ENCODE data around the gene IFNA2. TPM values are rescaled to one million over a fixed set of nuclear protein-coding genes. Genes with fewer than 3 reads are reported as not detected.
"Not testable (repeated sequence)": the region's sequence is repeated elsewhere in the genome, so short reads cannot be mapped to it uniquely, and the experiment has no call there.

Gene IFNA2
- total RNA-seq (not detected), polyA plus RNA-seq (not detected)
- long read RNA-seq, donor 1 = 0 reads
- long read RNA-seq, donor 2 = 0 reads

DNA sequence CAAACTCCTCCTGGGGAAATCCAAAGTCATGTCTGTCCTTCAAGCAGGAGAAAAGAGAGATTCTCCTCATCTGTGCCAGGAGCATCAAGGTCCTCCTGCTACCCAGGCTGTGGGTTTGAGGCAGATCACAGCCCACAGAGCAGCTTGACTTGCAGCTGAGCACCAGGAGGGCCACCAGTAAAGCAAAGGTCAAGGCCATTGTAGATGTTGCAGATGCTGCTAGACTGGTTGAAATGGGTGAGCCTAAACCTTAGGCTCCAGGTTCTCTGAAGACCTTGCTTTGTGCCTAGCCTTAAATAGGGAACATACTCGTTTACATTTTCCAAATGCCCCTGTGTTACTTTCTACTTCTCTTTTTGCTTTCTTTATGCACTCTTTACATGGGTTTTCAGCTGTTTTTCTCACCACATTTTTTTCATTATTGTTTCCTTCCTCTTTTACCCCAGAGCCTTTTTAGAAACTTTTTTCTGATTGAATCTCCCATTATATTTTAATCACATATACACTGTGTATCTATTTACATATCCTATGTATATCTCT, at the start of gene IFNA2:
IFNA2 (minus strand) TSS at position 268 of the 540 bp plus-strand sequence; CDS start at position 199, 69 bp downstream.
- TF ChIP-seq, protein P1, sequence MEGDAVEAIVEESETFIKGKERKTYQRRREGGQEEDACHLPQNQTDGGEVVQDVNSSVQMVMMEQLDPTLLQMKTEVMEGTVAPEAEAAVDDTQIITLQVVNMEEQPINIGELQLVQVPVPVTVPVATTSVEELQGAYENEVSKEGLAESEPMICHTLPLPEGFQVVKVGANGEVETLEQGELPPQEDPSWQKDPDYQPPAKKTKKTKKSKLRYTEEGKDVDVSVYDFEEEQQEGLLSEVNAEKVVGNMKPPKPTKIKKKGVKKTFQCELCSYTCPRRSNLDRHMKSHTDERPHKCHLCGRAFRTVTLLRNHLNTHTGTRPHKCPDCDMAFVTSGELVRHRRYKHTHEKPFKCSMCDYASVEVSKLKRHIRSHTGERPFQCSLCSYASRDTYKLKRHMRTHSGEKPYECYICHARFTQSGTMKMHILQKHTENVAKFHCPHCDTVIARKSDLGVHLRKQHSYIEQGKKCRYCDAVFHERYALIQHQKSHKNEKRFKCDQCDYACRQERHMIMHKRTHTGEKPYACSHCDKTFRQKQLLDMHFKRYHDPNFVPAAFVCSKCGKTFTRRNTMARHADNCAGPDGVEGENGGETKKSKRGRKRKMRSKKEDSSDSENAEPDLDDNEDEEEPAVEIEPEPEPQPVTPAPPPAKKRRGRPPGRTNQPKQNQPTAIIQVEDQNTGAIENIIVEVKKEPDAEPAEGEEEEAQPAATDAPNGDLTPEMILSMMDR (IDR thresholded peaks at IDR 0.05) = no peak
- intact Hi-C loops (cut with DNase I) = loop anchor here in 1 of 2 donors (10.0 kb wide), 1 partner anchor 60 kb away; the partner anchor contains the start of gene IFNA1
- H3K27me3 ChIP-seq (ENCODE audit: insufficient read depth in 3 of 3, low read length in 2 of 3) = peaks cover 2 to 26% (median 8%) of the 10 kb centered on the region in 3 donors
- no peak for ATAC-seq
- WGBS, 3 donors = 39 to 50% (median 48%) methylated on average over 1 of the region's 1 CpG
- no peak within 1 kb of the TSS for H3K27ac ChIP-seq
- H3K9me3 ChIP-seq = no peaks in the 10 kb centered on the region
- peak in 1 of 2 donors; percentile 35 for DNase-seq
- H3K36me3 ChIP-seq (ENCODE audit: insufficient read depth in 1 of 2, low read depth in 1 of 2) = no peaks in the 10 kb centered on the region
- H3K4me3 ChIP-seq = no peak within 1 kb of the TSS
- no peaks in the 10 kb centered on the region for H3K4me1 ChIP-seq

DNA sequence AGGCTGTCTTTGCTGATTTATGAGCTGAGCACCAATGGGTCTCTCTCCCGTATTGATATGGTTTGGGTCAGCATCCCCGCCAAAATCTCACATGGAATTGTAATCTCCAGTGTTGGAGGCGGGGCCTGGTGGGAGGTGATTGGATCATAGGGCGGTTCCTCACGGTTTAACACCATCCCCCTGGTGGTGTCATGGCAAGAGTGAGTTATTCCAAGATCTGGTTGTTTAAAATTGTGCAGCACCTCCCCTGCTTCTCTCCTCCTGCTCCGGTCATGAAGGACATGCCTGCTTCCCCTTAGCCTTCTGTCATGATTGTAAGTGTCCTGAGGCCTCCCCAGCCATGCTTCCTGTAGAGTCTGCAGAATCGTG, 49.8 kb upstream of the IFNA2 start:
- intact Hi-C loops (cut with DNase I); H3K27me3 ChIP-seq (ENCODE audit: insufficient read depth in 3 of 3, low read length in 2 of 3); ATAC-seq; H3K9me3 ChIP-seq; DNase-seq; H3K36me3 ChIP-seq (ENCODE audit: insufficient read depth in 1 of 2, low read depth in 1 of 2); H3K4me3 ChIP-seq; H3K27ac ChIP-seq; H3K4me1 ChIP-seq: not testable (repeated sequence)
- 78 to 83% (median 80%) methylated on average over 7 of the region's 7 CpGs for WGBS, 3 donors

DNA sequence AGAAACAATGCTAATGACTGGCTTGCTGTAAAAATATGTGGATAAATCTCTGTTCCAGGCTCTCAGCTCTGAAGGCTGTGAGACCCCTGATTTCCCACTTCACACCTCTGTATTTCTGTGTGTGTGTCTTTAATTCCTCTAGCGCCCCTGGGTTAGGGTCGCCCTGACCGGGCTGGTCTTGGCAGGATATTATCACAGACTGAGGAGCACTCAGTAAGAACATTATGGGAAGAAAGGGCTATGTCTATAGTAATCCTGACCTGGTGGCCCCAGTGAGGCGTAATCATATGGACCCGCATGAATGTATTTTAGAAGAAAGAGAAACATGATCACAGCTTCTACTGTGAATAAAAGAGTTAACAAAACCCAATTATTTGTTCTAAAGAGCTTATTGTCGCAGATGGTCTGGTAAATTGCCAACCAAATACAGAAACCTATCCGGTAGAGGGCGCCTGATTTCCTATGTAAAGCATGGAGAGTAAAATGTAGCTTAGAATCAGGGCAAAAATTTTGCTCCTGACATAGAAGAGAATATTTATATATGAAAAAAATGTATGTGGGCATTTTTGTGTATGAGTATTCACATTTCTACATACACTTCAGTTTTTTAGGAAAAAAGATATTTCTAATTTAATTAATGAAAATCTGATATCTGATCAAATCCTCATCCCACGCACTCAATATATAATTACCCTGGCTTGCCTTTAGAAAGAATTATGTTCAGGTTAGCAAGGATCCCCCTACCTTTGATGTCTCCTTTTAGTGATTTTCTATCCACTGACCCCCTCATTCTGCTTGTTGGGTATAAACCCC, 49.2 kb upstream of the IFNA2 start:
- Histone ChIP-seq H3K4me1 (no peaks in the 10 kb centered on the region), H3K4me3 (no peak overlapping the region), H3K9me3 (no peaks in the 10 kb centered on the region), H3K27me3 (ENCODE audit: insufficient read depth in 3 of 3, low read length in 2 of 3) (peaks cover 0 to 5% (median 5%) of the 10 kb centered on the region in 3 donors), H3K27ac (no peak overlapping the region), H3K36me3 (ENCODE audit: insufficient read depth in 1 of 2, low read depth in 1 of 2) (no peaks in the 10 kb centered on the region)
- intact Hi-C loops (cut with DNase I) = no loop called here
- TF ChIP-seq, protein P1 (IDR thresholded peaks at IDR 0.05) = peak; percentile 33
- 44 to 50% (median 47%) methylated on average over 9 of the region's 9 CpGs for WGBS, 3 donors
- DNase-seq (no peak), ATAC-seq (no peak)

DNA sequence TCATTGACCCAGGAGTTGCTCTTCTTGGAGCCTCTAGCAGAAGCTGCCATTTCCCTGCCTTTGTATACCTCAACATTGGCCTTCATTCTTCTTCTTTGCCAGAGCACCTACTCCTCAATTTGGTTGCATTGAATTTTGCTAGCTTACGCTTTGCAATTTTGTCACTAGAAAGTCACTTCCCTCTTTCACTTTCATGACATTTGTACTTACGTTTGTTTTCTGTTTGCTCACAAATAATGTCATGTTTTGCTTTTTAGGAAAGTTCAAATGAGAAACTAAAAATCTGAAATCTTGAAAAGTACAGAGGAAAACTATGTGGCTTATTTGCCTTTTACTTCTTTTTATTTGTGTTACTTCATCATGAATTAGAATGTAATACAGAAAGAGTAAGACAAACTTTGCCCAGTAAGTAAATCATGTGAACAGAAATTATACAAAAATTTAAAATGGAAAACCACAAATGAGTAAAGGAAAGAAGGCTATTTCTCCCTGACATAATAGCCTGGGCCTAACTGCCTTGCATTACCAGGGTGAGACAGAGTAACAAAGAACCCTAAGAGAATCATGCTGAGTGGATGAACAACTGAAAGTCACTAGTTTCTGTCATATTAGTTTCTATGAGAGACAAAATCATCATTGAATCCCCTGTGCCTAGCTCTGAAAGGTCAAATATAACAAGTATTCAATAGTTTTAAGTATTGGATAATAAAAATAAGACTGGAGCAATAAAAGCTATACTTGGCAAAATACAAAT, 47.7 kb upstream of the IFNA2 start:
- Histone ChIP-seq H3K27me3 (ENCODE audit: insufficient read depth in 3 of 3, low read length in 2 of 3) (peaks cover 0 to 5% (median 5%) of the 10 kb centered on the region in 3 donors), H3K4me1 (no peaks in the 10 kb centered on the region), H3K36me3 (ENCODE audit: insufficient read depth in 1 of 2, low read depth in 1 of 2) (no peaks in the 10 kb centered on the region), H3K9me3 (no peaks in the 10 kb centered on the region), H3K27ac (no peak overlapping the region), H3K4me3 (no peak overlapping the region)
- TF ChIP-seq, protein P1 (IDR thresholded peaks at IDR 0.05) = no peak
- DNase-seq = no peak
- WGBS, 3 donors = 83 to 89% (median 83%) methylated on average over 2 of the region's 2 CpGs
- no peak for ATAC-seq
- intact Hi-C loops (cut with DNase I) = loop anchor here in 1 of 2 donors (2.0 kb wide), 1 partner anchor 20 kb away; no protein-coding TSS in a partner anchor

DNA sequence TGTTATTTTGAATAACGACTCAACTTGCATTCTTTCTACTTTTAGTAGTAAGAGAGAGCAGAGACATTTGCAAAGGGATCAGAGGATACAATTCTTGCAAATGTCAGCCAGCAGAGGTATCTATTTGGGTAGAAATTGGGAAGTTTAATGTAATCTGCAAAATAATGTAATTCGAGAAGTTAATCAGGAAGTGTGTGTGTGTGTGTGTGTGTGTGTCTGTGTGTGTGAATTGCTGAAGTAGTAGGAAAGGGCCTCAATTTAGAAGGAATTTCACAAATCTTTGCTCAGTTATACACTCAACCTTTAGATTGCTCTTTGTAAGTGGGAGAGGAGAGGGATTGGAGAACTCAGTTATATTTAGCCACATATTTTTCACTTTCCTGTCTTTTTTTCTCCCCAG, 44.0 kb upstream of the IFNA2 start:
- peaks cover 0 to 5% (median 5%) of the 10 kb centered on the region in 3 donors for H3K27me3 ChIP-seq (ENCODE audit: insufficient read depth in 3 of 3, low read length in 2 of 3)
- TF ChIP-seq, protein P1 (IDR thresholded peaks at IDR 0.05) = no peak
- H3K36me3 ChIP-seq (ENCODE audit: insufficient read depth in 1 of 2, low read depth in 1 of 2) = no peaks in the 10 kb centered on the region
- intact Hi-C loops (cut with DNase I) = no loop called here
- no peaks in the 10 kb centered on the region for H3K4me1 ChIP-seq
- no peak overlapping the region for H3K27ac ChIP-seq
- H3K4me3 ChIP-seq = no peak overlapping the region
- DNase-seq (no peak), ATAC-seq (no peak)
- H3K9me3 ChIP-seq = no peaks in the 10 kb centered on the region
- WGBS, 3 donors = 67 to 72% (median 69%) methylated on average over 2 of the region's 2 CpGs
